Measurements from ENCODE around the gene EBNA1BP2. TPM values are rescaled to one million over a fixed set of nuclear protein-coding genes. Genes with fewer than 3 reads are reported as not detected.

Gene EBNA1BP2
- total RNA-seq, 1 experiment from 2014 or later: 109 TPM

GRCh38 chr1:43149889-43150288 is 22.2 kb downstream of the EBNA1BP2 start:
- Histone ChIP-seq H3K4me3 (replicated peaks in 1 of 2; ENCODE audit: low read depth in 1 of 2, low read length in 2 of 2) (no peak overlapping the region), H4K20me1 (ENCODE audit: insufficient read depth) (no peaks in the 10 kb centered on the region), H3K4me2 (ENCODE audit: low read length) (no peak overlapping the region), H3K4me1 (ENCODE audit: control insufficient read depth in 1 of 2, insufficient read depth in 2 of 2, low read length in 2 of 2) (peaks cover 5 to 16% of the 10 kb centered on the region in 2 experiments; a peak in 3 of 4 replicates), H3K27ac (ENCODE audit: low read depth, low read length) (no peak overlapping the region), H3K9ac (ENCODE audit: low read length) (no peak overlapping the region), H2AFZ (ENCODE audit: low read depth, low read length, poor library complexity, severe bottlenecking) (no peak overlapping the region), H3K27me3 (ENCODE audit: insufficient read depth, low read length) (no peaks in the 10 kb centered on the region), H3K9me2 (ENCODE audit: insufficient read depth) (no peaks in the 10 kb centered on the region), H3K36me3 (ENCODE audit: control insufficient read depth in 1 of 2, insufficient read depth in 2 of 2, low read length in 2 of 2) (no peaks in the 10 kb centered on the region), H3K9me3 (ENCODE audit: control insufficient read depth in 1 of 2, insufficient read depth in 1 of 2, low read depth in 1 of 2, low read length in 2 of 2) (no peaks in the 10 kb centered on the region), H3K79me2 (ENCODE audit: insufficient read depth, low read length) (no peaks in the 10 kb centered on the region)
- ChIA-PET POLR2A (no interaction called here), CTCF (no interaction called here), RAD21 (ENCODE audit: low non-redundant PET in 1 of 2, low total read pairs in 2 of 2, uncharacterized antibody in 2 of 2, unreplicated experiment in 2 of 2) (no interaction called here)
- BruUV-seq (replicated peaks): no TSS peak
- intact Hi-C loops (cut with micrococcal nuclease): no loop called here
- no peak for ATAC-seq
- no peak for DNase-seq (ENCODE audit: low read depth, low spot score)
- TF ChIP-seq TCF7L2 (IDR thresholded peaks at IDR 0.05; ENCODE audit: borderline replicate concordance, extremely low read depth, insufficient read depth, insufficient read length): no peak
- no peak for TF ChIP-seq SRF (IDR thresholded peaks at IDR 0.05; ENCODE audit: low read depth)
- TF ChIP-seq FOSL1 (IDR thresholded peaks at IDR 0.05; ENCODE audit: low read depth): no peak
- TF ChIP-seq REST (IDR thresholded peaks at IDR 0.05; ENCODE audit: low read depth): no peak
- no peak for TF ChIP-seq YY1 (IDR thresholded peaks at IDR 0.05; ENCODE audit: extremely low read depth, insufficient replicate concordance, low read depth, low read length)
- TF ChIP-seq ZNF274 (IDR thresholded peaks at IDR 0.05; ENCODE audit: low read depth, low read length): no peak
- TF ChIP-seq SIN3A (IDR thresholded peaks at IDR 0.05; ENCODE audit: low read depth): no peak
- no peak for TF ChIP-seq ZFX (IDR thresholded peaks at IDR 0.05)
- no peak for TF ChIP-seq ATF3 (IDR thresholded peaks at IDR 0.05)
- TF ChIP-seq JUND (IDR thresholded peaks at IDR 0.05): no peak
- TF ChIP-seq ZBTB33 (IDR thresholded peaks at IDR 0.05; ENCODE audit: extremely low read depth, insufficient replicate concordance, low read length): no peak
- TF ChIP-seq POLR2A (IDR thresholded peaks at IDR 0.05; ENCODE audit: borderline replicate concordance, extremely low read depth, insufficient read depth, insufficient read length): no peak
- TF ChIP-seq EZH2phosphoT487 (IDR thresholded peaks at IDR 0.05; ENCODE audit: borderline replicate concordance): no peak
- TF ChIP-seq CEBPB (IDR thresholded peaks at IDR 0.05; ENCODE audit: low read depth): no peak
- no peak for TF ChIP-seq RAD21 (IDR thresholded peaks at IDR 0.05; ENCODE audit: low read depth)
- TF ChIP-seq EZH2 (IDR thresholded peaks at IDR 0.05): no peak
- no peak for TF ChIP-seq CTCF (IDR thresholded peaks at IDR 0.05 in 2 of 3, conservative IDR thresholded peaks at IDR 0.05 in 1 of 3; ENCODE audit: borderline replicate concordance in 1 of 3, insufficient read depth in 1 of 3, low read depth in 2 of 3, low read length in 2 of 3)
- no peak for TF ChIP-seq ELF1 (IDR thresholded peaks at IDR 0.05; ENCODE audit: borderline replicate concordance, low read depth)
